Osteoblast (primary cell): ENCODE results near the gene SLC13A5. TPM values are rescaled to one million over a fixed set of nuclear protein-coding genes. Genes with fewer than 3 reads are reported as not detected.

Experiments used
- DNase-seq: peaks from one replicate; pipeline ENCODE4 v3.0.0; 2011; ENCODE audit warnings: low spot score, mixed read lengths; ENCODE audit not compliant: insufficient read length; ENCODE audit errors: missing footprints
- H2AFZ ChIP-seq: 2 replicates; pipeline ENCODE4 v1.6.0; 2011; ENCODE audit warnings: mild to moderate bottlenecking, low read length
- H3K27ac ChIP-seq: 2 replicates; pipeline ENCODE4 v1.5.1; 2011; ENCODE audit warnings: mild to moderate bottlenecking, low read depth, low read length, moderate library complexity
- H3K27me3 ChIP-seq: 2 replicates; pipeline ENCODE4 v1.6.0; 2012; ENCODE audit warnings: mild to moderate bottlenecking, control low read depth, inconsistent platforms, low read length, moderate library complexity; ENCODE audit not compliant: insufficient read depth
- H3K36me3 ChIP-seq: 2 replicates; pipeline ENCODE4 v1.5.1; 2011; ENCODE audit warnings: mild to moderate bottlenecking, low read length, control low read depth, moderate library complexity; ENCODE audit not compliant: insufficient read depth
- H3K4me1 ChIP-seq: 2 replicates; pipeline ENCODE4 v1.5.1; 2011; ENCODE audit warnings: mild to moderate bottlenecking, low read length, control low read depth, moderate library complexity; ENCODE audit not compliant: insufficient read depth
- H3K4me2 ChIP-seq: 2 replicates; pipeline ENCODE4 v1.6.0; 2011; ENCODE audit warnings: mild to moderate bottlenecking, low read length; ENCODE audit not compliant: insufficient read depth
- H3K4me3 ChIP-seq: fragments of 200-600 bp; sonication (generic); 3 replicates; pipeline ENCODE4 v1.5.1; 2012; ENCODE audit warnings: mild to moderate bottlenecking, low read length, inconsistent platforms; ENCODE audit not compliant: insufficient read depth
- H3K79me2 ChIP-seq: 2 replicates; pipeline ENCODE4 v1.6.0; 2012; ENCODE audit warnings: mild to moderate bottlenecking, low read length, control low read depth, inconsistent platforms; ENCODE audit not compliant: insufficient read depth
- H3K9me3 ChIP-seq: 2 replicates; pipeline ENCODE4 v1.5.1; 2011; ENCODE audit warnings: low read depth, low read length, control low read depth
- H4K20me1 ChIP-seq: 2 replicates; pipeline ENCODE4 v1.6.0; 2012; ENCODE audit warnings: mild to moderate bottlenecking, low read length, control low read depth; ENCODE audit not compliant: insufficient read depth
- total RNA-seq: library from RNA; depleted of rRNA; stranded (reverse); fragments of >200 nt; gene quantifications from 2 replicates; pipeline ENCODE4 v1.2.3, GENCODE V29; 2012
- TF ChIP-seq, protein P1 (sequence below): IDR thresholded peaks from 2 replicates; pipeline ENCODE4 v1.5.1; 2011; ENCODE audit warnings: mild to moderate bottlenecking, low read depth, low read length, moderate library complexity; ENCODE audit errors: extremely low read depth

Gene SLC13A5
- total RNA-seq, 1 donor, result not detected

GRCh38 chr17:6682339-6682738 is 30.8 kb downstream of the SLC13A5 start:
- no peaks in the 10 kb centered on the region for H3K79me2 ChIP-seq
- H3K9me3 ChIP-seq, result no peaks in the 10 kb centered on the region
- TF ChIP-seq, protein P1, sequence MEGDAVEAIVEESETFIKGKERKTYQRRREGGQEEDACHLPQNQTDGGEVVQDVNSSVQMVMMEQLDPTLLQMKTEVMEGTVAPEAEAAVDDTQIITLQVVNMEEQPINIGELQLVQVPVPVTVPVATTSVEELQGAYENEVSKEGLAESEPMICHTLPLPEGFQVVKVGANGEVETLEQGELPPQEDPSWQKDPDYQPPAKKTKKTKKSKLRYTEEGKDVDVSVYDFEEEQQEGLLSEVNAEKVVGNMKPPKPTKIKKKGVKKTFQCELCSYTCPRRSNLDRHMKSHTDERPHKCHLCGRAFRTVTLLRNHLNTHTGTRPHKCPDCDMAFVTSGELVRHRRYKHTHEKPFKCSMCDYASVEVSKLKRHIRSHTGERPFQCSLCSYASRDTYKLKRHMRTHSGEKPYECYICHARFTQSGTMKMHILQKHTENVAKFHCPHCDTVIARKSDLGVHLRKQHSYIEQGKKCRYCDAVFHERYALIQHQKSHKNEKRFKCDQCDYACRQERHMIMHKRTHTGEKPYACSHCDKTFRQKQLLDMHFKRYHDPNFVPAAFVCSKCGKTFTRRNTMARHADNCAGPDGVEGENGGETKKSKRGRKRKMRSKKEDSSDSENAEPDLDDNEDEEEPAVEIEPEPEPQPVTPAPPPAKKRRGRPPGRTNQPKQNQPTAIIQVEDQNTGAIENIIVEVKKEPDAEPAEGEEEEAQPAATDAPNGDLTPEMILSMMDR, result no peak
- no peaks in the 10 kb centered on the region for H3K36me3 ChIP-seq
- no peak overlapping the region for H3K27ac ChIP-seq
- no peak overlapping the region for H3K4me3 ChIP-seq
- no peak for DNase-seq
- no peaks in the 10 kb centered on the region for H3K4me1 ChIP-seq
- no peak overlapping the region for H2AFZ ChIP-seq
- no peaks in the 10 kb centered on the region for H4K20me1 ChIP-seq
- peaks cover 37% of the 10 kb centered on the region for H3K27me3 ChIP-seq
- no peak overlapping the region for H3K4me2 ChIP-seq

GRCh38 chr17:6681671-6682070 is 31.5 kb downstream of the SLC13A5 start:
- Histone ChIP-seq H3K4me2 (no peak overlapping the region), H4K20me1 (peaks cover 2% of the 10 kb centered on the region), H3K27me3 (peaks cover 36% of the 10 kb centered on the region), H3K4me1 (peaks cover 4% of the 10 kb centered on the region), H2AFZ (no peak overlapping the region), H3K27ac (no peak overlapping the region), H3K79me2 (no peaks in the 10 kb centered on the region), H3K9me3 (no peaks in the 10 kb centered on the region), H3K4me3 (no peak overlapping the region), H3K36me3 (no peaks in the 10 kb centered on the region)
- no peak for DNase-seq
- TF ChIP-seq, protein P1, result no peak

DNA sequence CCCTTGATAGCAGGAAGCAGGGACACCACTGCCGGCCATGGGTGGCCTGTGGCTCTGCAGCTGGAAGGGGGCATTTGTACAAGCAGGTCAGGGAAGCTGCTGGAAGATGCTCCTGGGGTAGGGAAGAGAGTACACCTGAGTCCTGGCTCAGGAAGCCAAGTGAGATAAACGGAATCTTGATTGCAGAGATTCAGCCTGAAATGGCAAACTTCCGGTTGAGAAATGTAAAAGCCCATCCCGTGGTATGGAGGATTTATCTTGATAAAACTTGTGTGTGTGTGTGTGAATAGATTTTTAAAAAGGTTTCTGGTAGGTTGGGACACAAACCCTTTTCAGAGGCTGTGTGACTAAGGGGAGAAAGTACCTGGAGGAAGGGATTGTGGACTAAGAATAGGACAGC is 32.0 kb downstream of the SLC13A5 start:
- TF ChIP-seq, protein P1, result no peak
- Histone ChIP-seq H4K20me1 (peaks cover 2% of the 10 kb centered on the region), H3K27me3 (peaks cover 37% of the 10 kb centered on the region), H2AFZ (no peak overlapping the region), H3K4me2 (no peak overlapping the region), H3K79me2 (no peaks in the 10 kb centered on the region), H3K9me3 (no peaks in the 10 kb centered on the region), H3K36me3 (no peaks in the 10 kb centered on the region), H3K27ac (no peak overlapping the region), H3K4me1 (peaks cover 4% of the 10 kb centered on the region), H3K4me3 (no peak overlapping the region)
- DNase-seq, result no peak

DNA sequence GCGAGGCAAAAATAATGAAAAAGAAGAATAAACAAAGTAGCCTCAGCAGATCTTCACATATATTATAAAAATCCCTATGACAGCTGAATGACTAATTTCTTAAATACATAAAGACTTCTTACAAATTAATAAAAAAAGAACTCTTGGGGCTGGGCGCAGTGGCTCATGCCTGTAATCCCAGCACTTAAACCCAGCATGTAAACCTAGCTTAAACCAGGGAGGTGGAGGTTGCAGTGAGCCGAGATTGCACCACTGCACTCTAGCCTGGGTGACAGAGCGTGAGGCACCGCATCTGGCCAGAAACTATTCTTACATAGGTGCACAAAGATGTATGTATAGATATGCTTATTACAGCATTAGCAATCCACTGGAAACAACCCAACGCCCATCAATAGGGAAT is 33.9 kb downstream of the SLC13A5 start:
- no peaks in the 10 kb centered on the region for H3K79me2 ChIP-seq
- peaks cover 44% of the 10 kb centered on the region for H3K27me3 ChIP-seq
- no peak overlapping the region for H3K4me2 ChIP-seq
- no peak overlapping the region for H3K4me3 ChIP-seq
- H3K27ac ChIP-seq, result no peak overlapping the region
- H4K20me1 ChIP-seq, result peaks cover 2% of the 10 kb centered on the region
- TF ChIP-seq, protein P1, result no peak
- DNase-seq, result no peak
- H3K36me3 ChIP-seq, result no peaks in the 10 kb centered on the region
- peaks cover 4% of the 10 kb centered on the region for H3K4me1 ChIP-seq
- no peaks in the 10 kb centered on the region for H3K9me3 ChIP-seq
- H2AFZ ChIP-seq, result no peak overlapping the region
